Natural killer cell (primary cell): ENCODE results near the gene TP53RK. TPM values are rescaled to one million over a fixed set of nuclear protein-coding genes. Genes with fewer than 3 reads are reported as not detected.

ENCODE experiments used
- ATAC-seq, 3 donors: fragments of 150-1000 bp in 2 of 3; fragments of 200-7000 bp in 1 of 3; cut with Tn5 transposase; 1 replicate in 1 of 3; 2 replicates in 2 of 3; pipeline ENCODE4 v1.10.0; 2021; ENCODE audit warnings: mild to moderate bottlenecking in 2 of 3, moderate library complexity in 2 of 3
- DNase-seq, 2 donors: peaks; one replicate each; pipeline versions ENCODE4 v3.0.0 to v3.0.0-alpha.2; 2013 to 2021; ENCODE audit warnings: mixed read lengths in 1 of 2
- H3K27ac ChIP-seq: one replicate; pipeline ENCODE4 v1.5.1; 2013; ENCODE audit warnings: mild to moderate bottlenecking, low read length
- H3K27me3 ChIP-seq: one replicate; pipeline ENCODE4 v1.6.1; 2013; ENCODE audit warnings: low read length; ENCODE audit not compliant: control insufficient read depth, insufficient read depth
- H3K36me3 ChIP-seq: one replicate; pipeline ENCODE4 v1.6.1; 2013; ENCODE audit warnings: low read length; ENCODE audit not compliant: control insufficient read depth, insufficient read depth
- H3K4me1 ChIP-seq: one replicate; pipeline ENCODE4 v1.6.1; 2013; ENCODE audit warnings: low read length; ENCODE audit not compliant: control insufficient read depth, insufficient read depth
- H3K4me3 ChIP-seq: one replicate; pipeline ENCODE4 v1.5.1; 2013; ENCODE audit warnings: low read length
- H3K9me3 ChIP-seq: one replicate; pipeline ENCODE4 v1.6.1; 2013; ENCODE audit warnings: low read length; ENCODE audit not compliant: control insufficient read depth, insufficient read depth
- H3K27ac Mint-ChIP-seq, 2 donors: one replicate each; pipeline ENCODE4 v1.8.0; 2022; ENCODE audit warnings: mild to moderate bottlenecking in 2 of 2, mixed read lengths in 2 of 2, moderate library complexity in 1 of 2
- H3K27me3 Mint-ChIP-seq, 2 donors: one replicate each; pipeline ENCODE4 v1.8.0; 2022; ENCODE audit warnings: low read depth in 2 of 2, mixed read lengths in 2 of 2
- H3K36me3 Mint-ChIP-seq: one replicate; pipeline ENCODE4 v1.8.0; 2022; ENCODE audit warnings: mixed read lengths
- H3K4me1 Mint-ChIP-seq, 2 donors: one replicate each; pipeline ENCODE4 v1.8.0; 2022; ENCODE audit warnings: mixed read lengths in 2 of 2
- H3K4me3 Mint-ChIP-seq: one replicate; pipeline ENCODE4 v1.8.0; 2022; ENCODE audit warnings: mild to moderate bottlenecking, moderate library complexity, mixed read lengths
- H3K9me3 Mint-ChIP-seq, 2 donors: one replicate each; pipeline ENCODE4 v1.8.0; 2022; ENCODE audit warnings: mixed read lengths in 2 of 2
- CTCF ChIP-seq: fragments of 200-600 bp; IDR thresholded peaks from one replicate; pipeline ENCODE4 v1.8.0; 2022; ENCODE audit warnings: antibody characterized with exemption
- WGBS: methylation state at CpG from one replicate; pipeline ENCODE4 v1.1.7; 2013; ENCODE audit warnings: missing lambda C conversion rate; ENCODE audit not compliant: insufficient coverage; 5-methylcytosine and 5-hydroxymethylcytosine counted together
- intact Hi-C: fragments of 100-400 bp; cut with micrococcal nuclease; formaldehyde crosslinking; loops from one replicate; pipeline ENCODE4 v1.14.2; 2022
- total RNA-seq, 4 donors: library from RNA; stranded (reverse); fragments of 120-200 nt in 1 of 4; gene quantifications; one replicate each; pipeline versions ENCODE4 v1.2.3 to v1.2.4, GENCODE V29; 2013 to 2022

Gene TP53RK
- total RNA-seq, 3 donors from 2014 or later (not counting 1 experiment from before 2014, with no cell fraction given) = 5.0 to 10.4 (median 7.8) TPM

- Mint-ChIP-seq H3K27me3 (no peaks in the 10 kb centered on the region), H3K9me3 (no peaks in the 10 kb centered on the region), H3K4me1 (peaks cover 76% of the 10 kb centered on the region in 2 donors), H3K27ac (peak overlapping the region; percentile 39 to 49), H3K36me3 (peaks cover 8% of the 10 kb centered on the region), H3K4me3 (no peak overlapping the region)
- Histone ChIP-seq H3K27me3 (no peaks in the 10 kb centered on the region), H3K27ac (no peak overlapping the region), H3K4me3 (no peak overlapping the region), H3K36me3 (peaks cover 20% of the 10 kb centered on the region), H3K9me3 (no peaks in the 10 kb centered on the region), H3K4me1 (peaks cover 28% of the 10 kb centered on the region)
- ATAC-seq = no peak
- TF ChIP-seq CTCF = no peak
- 92% methylated on average over 22 of the region's 23 CpGs for WGBS
- intact Hi-C loops = loop anchor here (2.0 to 10.0 kb wide), 4 partner anchors 122 to 659 kb away; partner anchors contain the start of gene SLC12A5
- DNase-seq = no peak
Measured at GRCh38 chr20:46683939-46684750, 5.1 kb downstream of the TP53RK start.

- Histone ChIP-seq H3K4me3 (no peak overlapping the region), H3K36me3 (peaks cover 20% of the 10 kb centered on the region), H3K27me3 (no peaks in the 10 kb centered on the region), H3K9me3 (no peaks in the 10 kb centered on the region), H3K4me1 (peaks cover 25% of the 10 kb centered on the region), H3K27ac (no peak overlapping the region)
- Mint-ChIP-seq H3K27me3 (no peaks in the 10 kb centered on the region), H3K4me1 (peaks cover 74% of the 10 kb centered on the region in 2 donors), H3K4me3 (no peak overlapping the region), H3K9me3 (no peaks in the 10 kb centered on the region), H3K36me3 (peaks cover 8% of the 10 kb centered on the region), H3K27ac (peak overlapping the region; percentile 39 to 49)
- TF ChIP-seq CTCF = no peak
- ATAC-seq (no peak), DNase-seq (no peak)
- WGBS = 84% methylated on average over 8 of the region's 8 CpGs
- intact Hi-C loops = loop anchor here (2.0 to 10.0 kb wide), 4 partner anchors 121 to 659 kb away; partner anchors contain the start of gene SLC12A5
Measured at GRCh38 chr20:46683668-46683938, 5.6 kb downstream of the TP53RK start.

GRCh38 chr20:46683011-46683667 lies 6.1 kb downstream of the TP53RK start:
- Histone ChIP-seq H3K36me3 (peaks cover 20% of the 10 kb centered on the region), H3K9me3 (no peaks in the 10 kb centered on the region), H3K4me3 (no peak overlapping the region), H3K27me3 (no peaks in the 10 kb centered on the region), H3K27ac (no peak overlapping the region), H3K4me1 (peaks cover 21% of the 10 kb centered on the region)
- Mint-ChIP-seq H3K4me1 (peaks cover 69% of the 10 kb centered on the region in 2 donors), H3K27me3 (no peaks in the 10 kb centered on the region), H3K4me3 (no peak overlapping the region), H3K9me3 (no peaks in the 10 kb centered on the region), H3K27ac (peak overlapping the region; percentile 39 to 49), H3K36me3 (peaks cover 8% of the 10 kb centered on the region)
- intact Hi-C loops = loop anchor here (2.0 to 10.0 kb wide), 4 partner anchors 121 to 658 kb away; partner anchors contain the start of gene SLC12A5
- no peak for ATAC-seq
- WGBS = 60% methylated on average over 10 of the region's 12 CpGs
- DNase-seq = no peak
- TF ChIP-seq CTCF = no peak
